IgD-negative memory B cell (primary cell): ENCODE measurements around the gene PVALB. TPM values are rescaled to one million over a fixed set of nuclear protein-coding genes. Genes with fewer than 3 reads are reported as not detected.

ENCODE experiments used
- H3K27ac Mint-ChIP-seq, 3 donors: one replicate each; pipeline ENCODE4 v1.8.0; 2020 to 2022; ENCODE audit warnings: mild to moderate bottlenecking in 3 of 3, mixed read lengths in 3 of 3, moderate library complexity in 1 of 3
- H3K27me3 Mint-ChIP-seq: one replicate; pipeline ENCODE4 v1.8.0; 2021; ENCODE audit warnings: mixed read lengths
- H3K36me3 Mint-ChIP-seq: one replicate; pipeline ENCODE4 v1.8.0; 2020; ENCODE audit warnings: mild to moderate bottlenecking, mixed read lengths
- H3K4me1 Mint-ChIP-seq, 3 donors: one replicate each; pipeline ENCODE4 v1.8.0; 2020 to 2022; ENCODE audit warnings: mixed read lengths in 3 of 3, mild to moderate bottlenecking in 1 of 3
- H3K4me3 Mint-ChIP-seq, 4 donors: one replicate each; pipeline ENCODE4 v1.8.0; 2020 to 2022; ENCODE audit warnings: mild to moderate bottlenecking in 4 of 4, mixed read lengths in 4 of 4, moderate library complexity in 3 of 4
- H3K9me3 Mint-ChIP-seq, 3 donors: one replicate each; pipeline ENCODE4 v1.8.0; 2020 to 2021; ENCODE audit warnings: mixed read lengths in 3 of 3, mild to moderate bottlenecking in 1 of 3
- polyA plus RNA-seq: library from polyadenylated mRNA; unstranded; fragments of 300-500 nt; fragmentation: Illumina TruSeq; gene quantifications from one replicate; pipeline ENCODE4 v1.2.3, GENCODE V29; 2021

PVALB gene
- polyA plus RNA-seq, 1 donor from 2014 or later = not detected

DNA sequence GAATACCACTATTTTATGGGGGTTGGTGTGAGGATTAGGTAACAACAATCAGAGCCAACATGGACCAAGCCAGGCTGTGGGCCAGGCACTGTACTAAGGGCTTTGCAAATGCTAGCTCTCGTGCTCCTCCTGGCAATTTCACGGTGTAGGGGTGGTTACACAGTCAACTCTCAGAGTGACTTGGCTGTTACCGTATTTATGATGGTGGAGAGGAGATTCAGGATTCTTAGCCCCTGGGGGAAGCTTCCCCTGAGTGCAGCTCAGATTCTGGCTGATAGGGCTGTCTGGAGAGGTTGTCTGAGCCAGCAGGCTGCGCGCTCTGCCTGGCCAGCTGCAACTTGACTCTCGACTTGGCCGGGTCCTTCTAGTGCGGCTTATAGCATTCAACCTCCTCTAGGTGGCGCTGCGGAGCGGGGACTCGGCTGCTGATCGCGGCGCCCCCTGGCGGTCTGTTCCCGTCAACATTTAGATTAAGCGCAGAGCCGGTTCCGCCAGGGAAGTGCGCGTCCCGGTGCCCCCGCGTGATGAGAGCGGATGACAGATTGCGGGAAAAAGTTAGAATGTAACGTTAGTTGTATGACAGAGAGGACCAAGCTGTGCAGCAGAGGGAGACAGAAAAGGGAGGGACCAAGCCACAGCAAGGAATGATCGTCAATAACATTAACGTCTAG is 39.4 kb upstream of the PVALB start:
- peaks cover 0 to under 1% (median 0%) of the 10 kb centered on the region in 3 donors for H3K9me3 Mint-ChIP-seq
- peak overlapping the region; percentile 40 to 96 (median 69) for H3K27ac Mint-ChIP-seq
- H3K4me3 Mint-ChIP-seq = peak overlapping the region in 1 of 4 donors; percentile 19
- no peaks in the 10 kb centered on the region for H3K27me3 Mint-ChIP-seq
- H3K36me3 Mint-ChIP-seq = no peaks in the 10 kb centered on the region
- peaks cover 25 to 28% (median 26%) of the 10 kb centered on the region in 3 donors for H3K4me1 Mint-ChIP-seq

DNA sequence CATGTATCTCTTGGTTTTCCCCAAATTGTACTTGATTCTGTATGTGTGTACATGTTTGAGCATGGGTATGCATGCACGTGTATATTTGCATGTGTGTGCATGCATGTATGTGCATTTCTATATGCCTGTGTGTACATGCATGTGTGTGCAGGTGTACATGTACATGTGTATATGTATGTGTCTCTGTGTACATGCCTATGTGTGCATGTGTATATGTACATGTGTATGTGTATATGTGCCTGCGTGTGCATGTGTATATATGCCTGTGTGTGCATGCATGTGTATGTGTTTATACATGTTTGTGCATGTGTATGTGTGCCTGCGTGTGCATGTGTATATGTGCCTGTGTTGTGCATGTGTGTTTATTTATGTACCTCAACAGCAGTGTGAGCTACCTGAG is 38.6 kb upstream of the PVALB start:
- no peak overlapping the region for H3K4me3 Mint-ChIP-seq
- H3K36me3 Mint-ChIP-seq = no peaks in the 10 kb centered on the region
- peaks cover 20 to 24% (median 21%) of the 10 kb centered on the region in 3 donors for H3K4me1 Mint-ChIP-seq
- peaks cover 0 to 2% (median 0%) of the 10 kb centered on the region in 3 donors for H3K9me3 Mint-ChIP-seq
- no peak overlapping the region for H3K27ac Mint-ChIP-seq
- no peaks in the 10 kb centered on the region for H3K27me3 Mint-ChIP-seq

DNA sequence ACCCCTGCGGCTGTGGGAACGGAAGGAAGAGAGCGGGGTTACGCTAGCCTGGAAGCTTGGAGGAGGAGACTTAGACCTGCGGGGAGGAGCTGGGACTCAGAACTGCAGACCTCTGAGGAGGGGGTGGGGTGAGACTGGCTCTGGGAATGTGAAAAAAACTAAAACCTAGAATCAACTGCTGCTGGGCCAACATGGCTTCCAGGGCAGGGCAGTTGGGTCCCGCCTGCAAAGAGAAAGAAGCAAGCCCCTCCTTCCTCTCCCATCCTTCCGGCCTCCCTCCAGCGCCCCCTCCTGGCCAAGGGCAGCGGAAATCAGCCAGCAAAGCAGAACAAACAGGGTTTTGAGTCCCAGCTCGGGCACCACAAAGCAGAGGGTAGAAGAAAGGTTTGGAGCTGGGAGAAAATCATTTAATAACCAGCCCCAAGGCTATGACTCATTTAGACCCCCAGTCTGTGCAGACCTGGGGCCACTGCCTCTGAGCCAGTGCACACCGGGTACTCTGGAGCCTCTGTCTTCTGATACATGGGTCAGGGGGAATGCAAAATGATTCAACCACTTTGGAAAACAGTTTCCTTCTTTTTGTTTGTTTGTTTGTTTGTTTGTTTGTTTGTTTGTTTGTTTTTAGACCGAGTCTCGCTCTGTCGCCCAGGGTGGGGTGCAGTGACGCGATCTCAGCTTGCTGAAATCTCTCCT is 36.7 kb upstream of the PVALB start:
- Mint-ChIP-seq H3K4me3 (peak overlapping the region in 2 of 4 donors; percentile 47 to 63), H3K27ac (peak overlapping the region in 2 of 3 donors; percentile 55 to 91), H3K4me1 (peaks cover 7 to 14% (median 9%) of the 10 kb centered on the region in 3 donors), H3K36me3 (no peaks in the 10 kb centered on the region), H3K9me3 (peaks cover 0 to 2% (median 0%) of the 10 kb centered on the region in 3 donors), H3K27me3 (peaks cover under 1% of the 10 kb centered on the region)

DNA sequence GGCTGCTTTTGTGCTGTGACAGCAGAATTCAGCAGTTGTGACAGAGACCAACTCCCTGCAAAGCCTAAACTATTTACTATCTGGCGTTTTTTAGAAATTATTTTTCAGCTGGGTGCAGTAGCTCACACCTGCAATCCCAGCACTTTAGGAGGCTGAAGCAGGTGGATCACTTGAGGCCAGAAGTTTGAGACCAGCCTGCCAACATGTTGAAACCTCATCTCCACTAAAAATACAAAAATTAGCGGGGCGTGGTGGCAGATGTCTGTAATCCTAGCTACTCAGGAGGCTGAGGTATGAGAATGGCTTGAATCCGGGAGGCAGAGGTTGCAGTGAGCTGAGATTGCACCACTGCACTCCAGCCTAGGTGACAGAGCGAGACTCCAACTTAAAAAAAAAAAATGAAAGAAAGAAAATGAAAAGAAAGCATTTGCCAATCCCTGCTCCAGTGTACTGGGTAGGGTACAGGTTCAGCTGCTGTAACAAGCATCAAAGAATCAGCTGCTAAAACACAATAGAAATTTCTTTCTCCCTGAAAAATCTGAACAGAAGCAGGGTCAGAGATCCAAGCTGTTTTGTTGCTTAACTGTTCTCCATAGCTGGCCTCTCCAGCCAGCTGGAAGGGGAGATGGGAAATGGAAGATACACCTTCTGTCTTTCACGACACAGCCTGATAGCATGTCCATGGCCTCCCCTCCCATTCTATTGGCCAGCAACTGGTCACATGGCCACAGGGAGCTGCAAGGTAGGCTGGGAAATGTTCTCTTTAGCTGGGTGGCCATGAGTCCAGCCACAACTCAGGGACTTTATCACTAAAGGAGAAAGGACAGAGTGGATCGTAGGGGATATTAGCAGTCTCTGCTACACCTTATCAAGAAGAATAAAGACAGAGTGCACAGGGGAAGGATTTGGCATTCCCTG is 35.5 kb upstream of the PVALB start:
- H3K4me3 Mint-ChIP-seq = peak overlapping the region in 2 of 4 donors; percentile 42 to 43
- no peak overlapping the region for H3K27ac Mint-ChIP-seq
- H3K4me1 Mint-ChIP-seq = peaks cover 7 to 14% (median 9%) of the 10 kb centered on the region in 3 donors
- H3K36me3 Mint-ChIP-seq = peaks cover 1% of the 10 kb centered on the region
- H3K27me3 Mint-ChIP-seq = peaks cover 5% of the 10 kb centered on the region
- H3K9me3 Mint-ChIP-seq = peaks cover 0 to 2% (median 0%) of the 10 kb centered on the region in 3 donors

DNA sequence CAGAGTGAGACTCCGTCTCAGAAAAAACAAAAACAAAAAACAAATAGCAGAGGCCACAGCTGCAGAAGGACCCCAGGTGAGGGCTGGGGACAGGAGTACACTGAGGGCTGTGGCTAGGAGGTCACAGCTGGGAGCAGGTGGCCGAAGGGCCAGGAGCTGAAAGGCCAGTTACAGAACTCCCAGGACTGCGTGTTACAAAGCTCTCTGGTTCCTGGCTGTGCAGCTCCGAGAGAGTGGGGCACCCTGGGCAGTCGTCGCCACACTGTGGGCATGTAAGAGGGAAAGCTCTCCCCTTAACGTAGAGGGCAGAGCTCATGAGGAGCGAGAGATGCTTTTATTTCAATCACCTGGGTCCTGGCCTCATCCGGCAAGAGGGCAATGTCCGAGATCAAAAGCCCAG is 33.8 kb upstream of the PVALB start:
- Mint-ChIP-seq H3K4me1 (peaks cover 4 to 8% (median 5%) of the 10 kb centered on the region in 3 donors), H3K36me3 (peaks cover 1% of the 10 kb centered on the region), H3K27me3 (peaks cover 10% of the 10 kb centered on the region), H3K27ac (no peak overlapping the region), H3K9me3 (peaks cover 0 to 2% (median 0%) of the 10 kb centered on the region in 3 donors), H3K4me3 (no peak overlapping the region)

DNA sequence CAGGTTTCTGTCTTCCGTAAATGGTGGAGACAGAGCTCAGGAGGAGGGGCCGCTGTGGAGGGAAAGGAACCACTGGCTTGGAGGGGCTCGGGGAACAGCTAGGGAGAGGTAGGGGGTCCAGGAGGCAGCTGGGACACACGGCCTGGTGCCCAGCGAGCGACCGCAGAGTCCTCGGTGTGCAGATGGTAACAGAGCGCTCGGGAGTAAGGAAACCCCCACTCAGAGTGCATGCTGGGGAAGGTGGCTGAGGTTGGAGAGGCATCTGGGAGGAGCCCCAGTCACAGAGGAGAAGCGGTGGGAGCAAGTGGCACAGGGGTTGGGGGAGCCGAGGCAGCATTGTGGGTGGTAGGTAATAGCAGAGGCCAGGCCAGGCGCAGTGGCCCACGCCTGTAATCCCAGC is 33.2 kb upstream of the PVALB start:
- Mint-ChIP-seq H3K36me3 (peaks cover 1% of the 10 kb centered on the region), H3K27ac (no peak overlapping the region), H3K9me3 (peaks cover 0 to 2% (median 0%) of the 10 kb centered on the region in 3 donors), H3K4me1 (peaks cover 4 to 8% (median 5%) of the 10 kb centered on the region in 3 donors), H3K27me3 (peaks cover 14% of the 10 kb centered on the region), H3K4me3 (no peak overlapping the region)

DNA sequence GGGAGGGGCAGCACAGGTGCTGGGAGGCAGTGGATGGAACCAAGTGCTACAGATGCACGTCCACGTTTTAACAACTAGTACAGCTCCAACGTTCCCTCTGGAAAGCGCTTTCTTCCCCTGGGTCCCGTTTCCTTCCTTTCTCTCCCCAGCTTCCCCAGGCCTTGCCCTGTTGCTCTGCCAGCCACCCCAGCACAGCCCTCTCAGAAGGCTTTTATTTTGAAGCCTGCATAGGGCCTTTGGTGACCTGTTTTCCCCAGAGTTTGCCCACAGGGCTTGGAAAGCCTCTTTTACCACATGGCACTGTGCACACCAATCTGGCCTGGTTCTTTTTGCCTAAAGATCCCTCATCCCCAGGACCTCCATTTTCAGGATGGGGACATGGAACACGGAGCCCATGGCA is 30.1 kb upstream of the PVALB start:
- peaks cover 0 to under 1% (median 0%) of the 10 kb centered on the region in 3 donors for H3K4me1 Mint-ChIP-seq
- H3K36me3 Mint-ChIP-seq = peaks cover 4% of the 10 kb centered on the region
- H3K27ac Mint-ChIP-seq = no peak overlapping the region
- peaks cover 0 to 5% (median 1%) of the 10 kb centered on the region in 3 donors for H3K9me3 Mint-ChIP-seq
- H3K27me3 Mint-ChIP-seq = peaks cover 23% of the 10 kb centered on the region
- no peak overlapping the region for H3K4me3 Mint-ChIP-seq

DNA sequence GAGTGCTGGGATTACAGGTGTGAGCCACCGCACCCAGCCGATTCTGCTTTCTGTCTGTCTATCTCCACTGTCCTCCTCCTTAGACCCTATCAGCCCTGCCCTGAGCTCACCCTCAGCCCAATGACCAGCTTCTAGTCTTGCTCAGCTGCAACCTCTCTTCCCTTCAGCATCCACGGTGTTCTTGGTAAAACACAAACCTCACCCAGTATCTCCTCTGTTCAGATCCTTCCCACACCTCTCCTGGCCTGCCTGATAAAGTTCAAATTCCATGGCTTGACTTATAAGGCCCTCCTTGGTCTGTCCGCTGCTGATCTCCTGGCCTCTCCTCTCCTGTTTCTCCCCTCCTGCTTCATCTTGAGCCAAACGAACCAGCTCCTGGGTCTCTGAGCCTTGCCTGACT is 29.4 kb upstream of the PVALB start:
- Mint-ChIP-seq H3K4me3 (no peak overlapping the region), H3K4me1 (peaks cover 0 to 4% (median 0%) of the 10 kb centered on the region in 3 donors), H3K36me3 (peaks cover 4% of the 10 kb centered on the region), H3K9me3 (peaks cover 0 to 4% (median 1%) of the 10 kb centered on the region in 3 donors), H3K27ac (no peak overlapping the region), H3K27me3 (peaks cover 29% of the 10 kb centered on the region)

DNA sequence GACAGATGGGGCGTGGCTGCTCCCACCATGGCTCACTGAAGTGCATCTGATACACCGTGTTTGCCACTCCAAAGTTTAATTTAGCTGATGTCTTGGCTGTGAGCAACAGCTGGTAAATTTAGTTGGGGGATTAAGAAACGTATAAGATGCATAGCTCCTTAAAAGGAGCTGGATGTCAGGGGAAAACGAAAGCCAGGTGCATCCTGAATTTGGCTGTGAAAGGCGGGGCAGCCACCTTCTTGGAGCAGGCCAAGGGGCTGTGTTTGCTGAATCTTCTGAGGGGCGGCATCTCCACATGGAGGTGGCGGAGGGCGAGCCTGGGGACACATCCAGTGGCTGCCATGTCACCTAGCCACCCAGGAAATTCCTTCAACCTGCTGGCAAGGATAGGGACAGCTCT is 23.3 kb upstream of the PVALB start:
- H3K27ac Mint-ChIP-seq = no peak overlapping the region
- peaks cover 1 to 14% (median 9%) of the 10 kb centered on the region in 3 donors for H3K9me3 Mint-ChIP-seq
- H3K27me3 Mint-ChIP-seq = peaks cover 15% of the 10 kb centered on the region
- peaks cover 5% of the 10 kb centered on the region for H3K36me3 Mint-ChIP-seq
- H3K4me1 Mint-ChIP-seq = peaks cover 11 to 13% (median 12%) of the 10 kb centered on the region in 3 donors
- peak overlapping the region in 1 of 4 donors; percentile 29 for H3K4me3 Mint-ChIP-seq

DNA sequence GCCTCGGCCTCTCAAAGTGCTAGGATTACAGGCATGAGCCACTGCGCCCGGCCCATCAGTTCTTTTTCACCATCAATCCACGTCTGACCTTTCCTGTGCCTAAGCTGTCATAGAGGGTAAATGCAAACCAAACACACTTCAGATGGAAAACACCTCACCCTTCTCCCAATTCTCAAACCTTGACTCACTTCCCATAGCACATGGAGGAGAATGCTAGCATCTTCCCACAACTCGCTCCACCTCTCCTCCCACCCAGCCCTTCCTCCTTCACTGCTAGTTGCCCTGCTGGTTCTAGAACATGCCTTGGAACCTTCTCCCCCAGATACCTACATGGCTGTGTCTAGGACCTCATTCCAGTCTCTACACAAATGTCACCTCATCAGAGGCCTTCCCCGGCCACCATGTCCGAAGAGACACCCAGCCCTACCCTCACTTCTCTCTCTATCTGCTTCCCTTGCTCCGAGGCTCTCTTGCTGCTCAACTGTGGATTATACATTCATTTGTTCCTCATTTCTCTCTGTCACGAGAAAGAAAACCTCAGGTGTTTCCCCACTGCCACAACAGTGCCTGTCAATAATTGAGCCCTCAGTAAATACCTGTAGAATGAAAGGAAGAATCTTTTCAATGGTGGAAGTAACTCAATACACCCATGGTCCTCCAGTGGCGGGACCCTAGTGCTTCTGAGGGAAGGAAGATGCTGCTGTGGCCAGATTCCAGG is 22.7 kb upstream of the PVALB start:
- peaks cover 12% of the 10 kb centered on the region for H3K27me3 Mint-ChIP-seq
- H3K4me3 Mint-ChIP-seq = peak overlapping the region in 2 of 4 donors; percentile 2 to 29

DNA sequence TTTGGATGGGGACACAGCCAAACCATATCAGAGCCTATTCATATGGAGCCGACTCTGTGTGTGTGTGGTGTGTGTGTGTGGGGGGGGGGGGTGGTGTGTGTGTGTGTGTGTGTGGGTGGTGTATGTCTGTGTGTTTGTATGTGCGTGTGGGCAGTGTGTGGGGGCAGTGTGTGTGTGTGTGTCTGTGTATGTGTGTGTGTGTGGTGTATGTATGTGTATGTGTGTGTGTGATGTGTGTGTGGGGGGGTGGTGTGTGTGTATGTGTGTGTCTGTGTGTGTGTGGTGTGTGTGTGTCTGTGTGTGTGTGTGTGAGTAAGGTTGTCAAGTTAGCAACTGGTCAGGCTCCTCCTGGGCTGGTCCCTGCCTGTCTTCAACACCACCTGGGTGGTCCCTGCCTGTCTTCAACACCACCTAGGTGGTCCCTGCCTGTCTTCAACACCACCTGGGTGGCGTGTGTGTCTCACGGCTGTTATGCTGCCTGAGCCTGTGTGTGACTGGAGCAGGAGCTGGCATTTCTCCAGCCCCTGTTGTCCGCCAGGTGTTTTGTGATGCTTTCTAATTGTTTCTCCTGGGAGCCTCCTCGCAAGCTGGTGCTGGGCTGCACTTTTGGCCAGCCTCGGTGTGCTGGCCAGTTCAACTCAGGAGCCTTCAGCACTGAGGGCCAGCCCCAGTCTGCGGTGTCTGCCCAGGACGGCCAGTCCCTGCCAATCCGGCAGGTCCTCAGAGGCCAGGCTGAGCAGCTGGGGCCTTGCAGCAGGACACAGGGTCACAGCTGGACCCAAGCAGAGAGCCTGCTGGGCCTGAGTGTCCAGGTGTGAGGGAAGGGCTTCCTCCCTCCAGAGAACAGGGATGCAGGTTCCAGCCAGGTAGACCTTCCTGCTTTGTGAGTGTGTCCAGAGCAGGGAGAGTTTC is 21.5 kb upstream of the PVALB start:
- Mint-ChIP-seq H3K36me3 (peaks cover 3% of the 10 kb centered on the region), H3K4me1 (peaks cover 11 to 14% (median 12%) of the 10 kb centered on the region in 3 donors), H3K27ac (peak overlapping the region in 1 of 3 donors; percentile 36), H3K4me3 (no peak overlapping the region), H3K9me3 (peaks cover 1 to 17% (median 13%) of the 10 kb centered on the region in 3 donors), H3K27me3 (peaks cover 10% of the 10 kb centered on the region)

More for the DNA sequence above, 22.7 kb upstream of the PVALB start:
- H3K27ac Mint-ChIP-seq = peak overlapping the region in 1 of 3 donors; percentile 40
- H3K4me1 Mint-ChIP-seq = peaks cover 11 to 13% (median 12%) of the 10 kb centered on the region in 3 donors
- peaks cover 5% of the 10 kb centered on the region for H3K36me3 Mint-ChIP-seq
- H3K9me3 Mint-ChIP-seq = peaks cover 1 to 14% (median 9%) of the 10 kb centered on the region in 3 donors

DNA sequence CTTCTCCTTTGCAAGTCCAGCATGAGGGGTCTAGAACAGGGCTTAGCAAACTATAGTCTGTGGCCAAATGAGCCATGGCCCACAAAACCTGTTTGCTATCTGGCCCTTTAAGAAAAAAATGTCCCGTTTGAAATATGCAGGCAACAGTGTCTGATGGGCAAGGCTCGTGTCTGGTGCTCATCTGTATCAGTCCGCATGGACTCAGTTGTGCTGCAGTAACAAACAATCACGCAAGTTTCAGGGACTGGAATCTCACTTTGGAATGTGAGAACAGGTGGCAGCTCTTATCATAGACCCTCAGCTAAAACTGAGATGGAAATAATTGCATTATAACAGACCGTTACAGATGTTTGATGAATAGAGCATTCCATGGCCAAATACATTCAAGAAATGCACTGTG is 19.1 kb upstream of the PVALB start:
- peaks cover 17 to 20% (median 19%) of the 10 kb centered on the region in 3 donors for H3K4me1 Mint-ChIP-seq
- peaks cover 8% of the 10 kb centered on the region for H3K36me3 Mint-ChIP-seq
- peaks cover 4% of the 10 kb centered on the region for H3K27me3 Mint-ChIP-seq
- peaks cover 5 to 21% (median 17%) of the 10 kb centered on the region in 3 donors for H3K9me3 Mint-ChIP-seq
- no peak overlapping the region for H3K4me3 Mint-ChIP-seq
- H3K27ac Mint-ChIP-seq = no peak overlapping the region

DNA sequence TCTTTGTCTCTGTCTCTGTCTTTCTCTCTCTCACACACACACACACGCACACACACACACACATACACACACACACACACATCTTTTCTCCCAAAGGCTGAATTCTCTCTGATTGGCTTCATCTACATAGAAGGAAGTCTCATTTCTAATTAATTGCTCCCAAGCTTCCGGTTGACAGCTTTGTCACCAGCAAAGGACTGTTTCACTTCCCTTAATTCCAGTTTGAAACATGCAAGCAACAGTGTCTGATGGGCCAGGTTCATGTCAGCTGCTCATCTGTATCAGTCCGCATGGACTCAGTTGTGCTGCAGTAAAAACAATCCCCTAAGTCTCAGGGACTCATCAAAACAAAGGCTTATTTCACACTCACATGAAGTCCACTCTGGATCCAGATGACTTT is 16.2 kb upstream of the PVALB start:
- Mint-ChIP-seq H3K27me3 (peaks cover 18% of the 10 kb centered on the region), H3K27ac (peak overlapping the region in 1 of 3 donors; percentile 63), H3K36me3 (peaks cover 8% of the 10 kb centered on the region), H3K4me1 (peaks cover 6 to 11% (median 8%) of the 10 kb centered on the region in 3 donors), H3K9me3 (peaks cover 5 to 17% (median 16%) of the 10 kb centered on the region in 3 donors), H3K4me3 (peak overlapping the region in 2 of 4 donors; percentile 10 to 50)
